Amniotic stem cell (primary cell): ENCODE results near the gene FOXP1.

Source experiments
- DNase-seq: peaks from one replicate; lab custom pipeline; 2025; lab: John Stamatoyannopoulos, UW

FOXP1 gene

DNA sequence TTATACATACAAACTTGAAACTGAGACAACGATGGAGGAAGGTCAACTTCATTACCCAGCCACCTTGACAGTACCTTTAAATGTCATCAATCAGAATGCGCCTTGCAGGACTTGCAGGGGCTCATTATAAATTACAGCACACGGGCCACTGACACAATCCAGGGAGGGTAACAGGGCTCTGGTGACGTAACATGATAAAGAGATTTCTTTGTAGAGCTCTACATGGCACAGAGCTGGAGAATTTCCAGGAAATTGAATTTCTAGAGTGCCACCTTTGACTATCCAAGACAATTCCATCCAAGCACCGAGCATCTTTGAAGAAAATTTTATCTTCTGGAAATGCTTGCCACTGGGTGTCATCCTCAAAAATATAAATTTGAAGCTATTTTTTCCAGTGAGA is 486.0 kb downstream of the FOXP1 start:
- no peak for DNase-seq

DNA sequence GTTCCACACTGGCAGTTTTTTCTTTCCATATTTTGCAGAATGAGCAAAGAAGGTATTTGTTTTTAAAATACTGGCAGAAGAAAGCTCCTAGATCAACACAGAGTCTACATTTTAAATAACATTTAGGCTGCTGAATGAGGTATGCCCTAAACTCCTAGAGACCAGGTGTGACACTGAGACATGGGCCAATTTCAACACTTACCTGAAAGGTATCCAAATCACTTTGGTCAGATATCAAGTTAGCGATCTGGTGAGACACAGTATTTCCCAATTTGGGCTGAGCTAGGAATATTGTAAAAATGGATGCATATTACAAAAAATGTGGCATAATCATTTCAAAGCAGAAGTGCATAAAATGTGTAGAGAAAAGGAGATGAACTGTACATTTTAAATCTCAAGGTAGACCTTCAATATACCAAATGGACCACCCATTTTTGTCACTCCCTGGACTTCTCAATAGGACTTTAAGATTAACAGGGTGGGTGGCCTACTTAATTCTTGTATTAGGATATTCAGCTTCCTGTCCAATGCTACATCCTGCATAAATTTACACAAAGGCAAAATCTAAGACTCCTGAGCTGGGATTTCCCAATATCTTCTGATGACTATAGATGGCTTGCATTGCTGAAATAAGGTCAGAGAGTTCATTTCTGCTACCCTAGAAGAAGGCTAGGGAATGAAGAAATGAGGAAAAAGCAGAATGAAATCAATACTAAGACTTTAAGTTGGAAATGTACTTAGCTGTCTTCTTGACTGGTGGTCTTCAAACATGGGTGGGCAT is 487.8 kb downstream of the FOXP1 start:
- no peak for DNase-seq

DNA sequence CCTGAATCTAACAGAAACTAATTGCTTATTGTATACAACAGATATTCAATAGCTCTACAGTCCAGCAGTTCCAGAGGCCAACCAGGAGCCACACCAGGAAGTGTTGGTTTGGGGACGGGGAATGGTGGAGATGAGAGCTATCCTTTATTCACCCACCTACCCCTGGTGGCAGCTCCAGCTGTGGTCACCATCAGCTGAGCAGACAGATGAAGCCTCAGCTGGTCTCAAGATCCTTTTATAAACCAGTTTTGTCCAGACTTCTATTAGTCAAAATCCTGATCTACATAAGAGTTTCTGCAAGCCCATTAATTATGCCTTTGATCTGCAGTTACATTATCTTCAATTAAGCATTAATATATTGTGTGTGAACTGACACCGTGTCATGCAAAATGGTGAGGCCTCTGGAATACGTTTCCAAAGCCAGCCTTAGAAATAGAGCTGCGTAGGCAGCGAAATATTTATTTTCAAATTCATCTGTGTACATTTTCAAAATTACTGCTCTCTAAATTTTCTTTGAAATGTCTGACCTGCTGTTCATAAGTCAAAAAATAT is 488.8 kb downstream of the FOXP1 start:
- DNase-seq: no peak

DNA sequence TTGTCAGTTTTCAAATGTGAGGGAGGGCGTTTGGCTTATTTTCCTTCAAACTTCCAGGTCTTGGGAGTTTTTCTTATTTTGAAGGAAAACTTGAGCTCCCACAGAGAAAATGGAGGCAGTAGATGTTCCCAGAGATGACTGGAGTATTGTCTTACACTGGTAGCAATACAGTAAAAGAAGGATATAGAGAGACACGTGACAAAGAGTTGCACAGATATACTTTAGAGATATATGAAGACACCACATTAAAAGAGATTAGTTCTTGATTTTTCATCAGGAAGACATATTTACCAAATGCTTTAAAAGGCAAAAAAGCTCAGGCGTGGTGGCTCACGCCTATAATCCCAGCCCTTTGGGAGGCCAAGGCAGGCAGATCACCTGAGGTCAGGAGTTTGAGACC is 490.9 kb downstream of the FOXP1 start:
- DNase-seq: no peak

DNA sequence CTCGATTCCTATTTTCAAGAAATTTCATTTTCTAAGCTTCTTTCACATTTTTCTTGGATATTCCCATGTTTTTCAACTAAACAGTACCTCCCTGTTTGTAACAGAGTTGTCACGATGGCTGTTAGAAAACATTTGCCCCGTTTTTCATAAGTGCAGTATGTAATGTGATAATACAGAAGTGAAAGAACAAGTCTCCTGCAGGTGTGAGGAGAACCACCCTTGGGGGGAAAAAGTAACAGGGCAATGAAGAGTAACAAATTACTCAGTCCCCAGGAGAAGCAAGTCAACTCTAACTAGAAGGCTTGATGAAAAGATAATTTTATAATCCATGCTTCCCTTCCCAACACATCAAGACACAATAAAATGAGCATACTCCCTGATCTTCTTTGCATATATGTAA is 493.3 kb downstream of the FOXP1 start:
- DNase-seq: no peak

DNA sequence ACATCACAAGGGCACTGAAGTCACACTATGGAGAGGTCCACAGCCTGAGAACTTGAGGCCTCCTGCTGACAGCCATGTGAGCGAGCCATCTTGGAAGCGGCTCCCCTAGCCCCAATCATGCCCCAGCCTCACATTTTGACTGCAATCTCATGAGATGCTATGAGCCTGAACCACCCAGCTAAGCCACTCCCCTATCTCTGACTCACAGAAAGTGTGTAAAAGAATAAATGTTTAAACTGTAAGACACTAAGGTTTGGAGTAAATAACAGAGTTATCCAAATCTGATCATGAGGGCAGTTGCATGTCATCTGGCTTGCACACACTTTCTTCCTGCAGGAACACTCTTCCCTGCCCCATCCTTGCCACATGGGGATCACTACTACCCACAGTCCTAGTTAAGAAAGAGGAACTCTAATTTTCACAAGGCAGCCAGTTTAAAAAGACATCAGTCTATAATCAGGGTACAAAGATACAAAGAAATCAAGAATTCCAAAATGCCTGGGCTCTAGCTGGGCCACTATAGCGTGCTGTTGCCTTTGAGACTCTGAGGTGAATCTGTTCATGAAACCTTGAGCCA is 494.2 kb downstream of the FOXP1 start:
- DNase-seq: no peak

DNA sequence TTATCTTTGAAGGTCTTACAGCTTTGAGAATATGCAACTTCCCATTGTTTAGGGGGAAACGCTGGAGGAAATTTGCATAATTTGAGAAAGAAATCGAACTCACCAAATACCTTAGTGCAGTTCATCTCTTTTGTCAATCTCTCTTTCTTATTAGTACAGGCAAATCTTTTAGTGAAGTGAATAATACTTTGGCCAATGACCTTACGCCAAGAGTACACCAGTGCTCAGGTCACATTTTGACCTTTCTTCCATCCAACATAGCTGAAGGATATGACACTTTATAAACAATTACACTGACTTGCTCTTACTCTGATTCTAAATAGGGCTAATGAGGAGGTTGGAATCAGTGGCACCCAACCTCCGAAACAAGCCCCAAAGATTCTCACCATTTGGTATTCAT is 494.8 kb downstream of the FOXP1 start:
- DNase-seq: no peak

DNA sequence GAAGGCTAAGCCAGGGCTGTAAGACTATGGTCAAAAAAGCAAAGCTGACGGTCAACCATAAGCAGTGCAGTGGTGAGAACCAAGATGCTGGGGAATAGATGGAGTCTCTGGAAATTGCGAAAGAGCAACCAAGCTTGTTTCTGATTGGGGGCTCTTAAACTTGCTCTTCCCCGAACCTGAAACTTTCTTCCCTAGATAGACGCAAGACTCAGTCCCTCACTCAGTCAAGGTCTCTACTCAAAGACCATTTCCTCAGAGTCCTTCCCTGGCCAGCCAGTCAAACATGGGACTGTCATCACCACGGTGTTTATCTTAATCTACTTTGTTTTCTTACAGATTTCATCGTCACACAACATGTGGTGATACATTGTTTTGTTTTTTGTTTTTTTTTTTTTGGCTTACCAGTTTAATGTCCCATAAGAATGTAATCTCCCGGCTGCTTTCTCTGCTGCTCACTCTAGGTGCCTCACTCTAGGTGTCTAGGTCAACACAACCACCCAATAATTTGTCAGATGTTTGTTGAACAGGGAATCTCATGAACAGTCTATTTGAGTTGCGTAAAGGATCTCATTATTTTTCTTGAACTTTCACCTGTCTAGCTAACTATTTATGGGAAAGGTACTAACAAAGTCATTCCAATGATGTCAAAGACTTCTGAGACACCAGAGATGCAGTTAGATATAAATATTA is 495.4 kb downstream of the FOXP1 start:
- no peak for DNase-seq

DNA sequence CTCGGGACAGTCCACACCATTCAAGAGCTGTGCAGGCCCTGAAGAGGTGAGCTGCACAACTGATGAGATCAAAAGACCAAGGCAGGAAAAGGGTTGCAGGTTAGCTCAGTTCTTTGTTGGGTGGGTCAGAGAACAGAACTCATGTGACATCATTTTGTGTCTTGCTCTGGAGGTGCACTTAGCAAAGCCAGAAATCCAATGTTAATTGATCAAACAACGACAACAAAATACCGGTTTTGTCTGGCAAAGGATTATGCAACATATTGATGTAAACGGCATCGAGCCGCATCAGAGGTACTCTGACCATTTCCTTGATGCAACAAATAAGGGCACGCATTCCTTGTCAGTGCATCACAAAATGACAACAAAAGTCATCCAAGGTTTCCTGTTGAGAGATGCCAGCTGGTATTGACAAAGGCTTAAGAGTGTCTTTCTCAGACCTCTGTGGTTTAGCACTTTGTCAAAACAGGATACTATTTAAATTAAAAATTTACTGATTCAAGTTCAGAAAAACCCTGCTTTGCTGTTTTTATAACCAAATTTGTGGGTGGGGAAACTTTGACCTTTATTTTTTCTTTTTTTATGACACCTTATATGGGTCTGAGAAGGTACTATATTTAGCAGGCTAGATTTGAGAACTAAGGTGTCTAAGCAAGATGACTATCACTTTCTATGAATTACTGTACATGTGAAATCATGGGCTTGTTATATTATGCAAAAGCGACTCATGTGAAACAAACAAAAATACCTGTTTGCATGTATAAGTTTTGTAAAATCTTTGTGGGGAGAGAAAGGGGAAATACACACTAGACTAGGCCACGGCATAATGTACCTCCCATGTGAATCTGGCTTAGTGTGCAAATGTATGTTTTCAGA is 496.1 kb downstream of the FOXP1 start:
- no peak for DNase-seq

DNA sequence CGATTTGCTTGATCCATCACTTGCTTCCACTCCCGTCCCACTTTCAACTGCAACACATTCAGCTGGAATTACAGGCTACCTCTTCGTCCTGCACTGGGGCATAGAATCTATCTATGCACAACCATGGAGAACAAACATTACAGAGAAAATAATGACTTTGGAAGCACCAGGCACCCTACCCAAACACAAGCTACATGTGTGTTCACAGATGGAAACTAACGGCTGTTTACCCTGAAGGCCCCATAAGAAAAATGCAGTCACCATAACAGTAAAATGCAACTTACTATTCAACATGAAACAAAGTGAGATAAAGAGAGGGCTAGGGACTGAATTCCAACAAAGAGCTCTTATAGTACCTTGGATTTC is 496.8 kb downstream of the FOXP1 start:
- DNase-seq: no peak

DNA sequence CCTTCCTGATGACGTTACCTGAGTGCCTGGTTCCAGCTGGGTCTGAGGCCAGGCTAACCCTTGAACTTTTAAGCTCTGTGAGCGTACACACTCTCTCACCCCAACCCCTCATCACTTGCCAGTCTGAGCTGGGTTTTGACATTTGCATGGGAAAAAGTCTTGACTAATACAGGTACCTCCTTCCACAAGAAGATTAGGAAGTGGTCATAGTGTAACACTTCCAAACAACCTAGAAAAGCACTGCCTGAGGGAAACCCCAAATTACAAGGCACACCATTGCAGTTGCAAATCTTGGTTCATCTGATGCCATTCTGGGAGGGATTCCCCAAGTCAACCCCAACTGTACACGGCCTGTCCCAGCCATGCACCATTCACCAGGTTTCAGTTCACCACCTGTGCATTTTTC is 499.8 kb downstream of the FOXP1 start:
- DNase-seq: no peak

DNA sequence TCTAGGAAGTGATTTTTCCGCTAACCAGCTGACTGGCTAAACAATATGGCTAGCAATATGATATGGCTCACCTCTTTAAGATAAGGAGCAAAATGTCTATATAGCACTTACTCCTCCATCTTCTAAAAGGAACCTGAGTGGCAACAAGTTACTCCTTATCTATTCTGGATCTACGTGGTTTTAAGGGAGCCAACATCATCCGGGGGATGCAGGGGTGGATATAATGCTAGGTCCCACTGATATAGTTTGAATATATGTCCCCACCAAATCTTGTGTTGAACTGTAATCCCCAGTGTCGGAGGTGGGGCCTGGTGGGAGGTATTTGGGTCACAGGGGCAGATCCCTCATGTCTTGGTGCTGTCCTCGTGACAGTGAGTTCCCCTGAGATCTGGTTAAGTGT is 500.7 kb downstream of the FOXP1 start:
- DNase-seq: no peak

DNA sequence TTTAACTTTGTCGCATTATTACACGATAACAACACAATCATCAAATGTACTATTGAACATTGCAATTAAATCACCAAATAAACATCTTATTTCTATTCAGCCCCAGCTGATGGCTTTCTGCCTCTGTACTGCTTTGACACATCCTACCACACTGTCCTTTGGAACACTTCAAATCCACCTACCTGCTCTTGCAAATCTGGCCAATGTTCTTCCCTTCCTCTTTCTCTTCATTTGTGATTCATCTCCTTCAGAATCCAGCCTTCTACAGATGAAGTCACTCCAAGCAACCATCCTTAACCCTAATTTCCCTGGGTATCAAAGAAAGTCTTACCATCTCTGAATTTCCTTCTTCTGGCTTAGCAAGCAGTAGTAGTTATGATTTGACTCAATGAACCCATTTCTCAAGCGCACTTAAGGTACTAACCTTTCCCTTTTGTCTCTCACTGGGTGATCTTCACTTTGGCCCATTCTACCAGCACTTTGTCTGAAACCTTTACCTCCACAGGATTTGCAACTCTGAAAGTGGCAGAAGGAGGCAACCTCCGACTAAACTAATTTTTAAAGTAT is 502.9 kb downstream of the FOXP1 start:
- DNase-seq: no peak

DNA sequence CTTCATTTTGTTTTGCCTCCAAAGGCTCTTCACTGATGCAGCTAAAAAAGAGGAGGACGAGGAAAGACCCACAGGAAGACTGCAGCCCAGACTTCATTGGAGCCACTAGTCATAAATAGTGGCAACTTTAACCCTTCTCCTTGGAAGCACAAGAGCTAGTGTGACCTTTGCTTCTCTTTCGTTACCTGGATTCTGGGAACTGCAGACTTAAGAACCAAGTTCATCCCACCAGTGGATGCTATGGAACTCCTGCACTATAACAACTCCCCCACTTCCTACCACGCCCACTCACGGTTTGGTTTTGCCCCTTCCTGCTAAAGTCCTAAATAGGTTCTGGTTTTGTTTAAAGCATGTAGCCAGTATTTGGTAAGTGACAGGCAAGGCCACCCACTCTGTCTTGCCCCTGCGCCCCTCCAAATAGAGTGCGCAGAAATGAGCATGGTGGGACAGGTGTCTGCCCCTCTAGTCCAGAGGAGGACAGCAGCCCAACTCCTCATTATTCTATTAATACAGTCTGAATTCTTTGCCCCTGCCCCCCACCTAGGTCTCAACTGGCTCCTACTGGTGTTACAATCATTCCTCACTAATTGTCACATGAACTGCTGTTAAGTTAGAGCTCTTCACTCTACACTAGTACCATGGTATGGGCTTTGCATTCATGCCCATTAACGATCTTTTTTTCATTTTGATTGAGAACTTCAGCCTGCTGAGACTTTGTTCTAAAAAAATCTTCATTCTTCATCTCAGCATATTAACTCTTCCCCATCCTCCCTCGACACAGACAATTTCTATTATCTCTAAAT is 504.6 kb downstream of the FOXP1 start:
- no peak for DNase-seq

DNA sequence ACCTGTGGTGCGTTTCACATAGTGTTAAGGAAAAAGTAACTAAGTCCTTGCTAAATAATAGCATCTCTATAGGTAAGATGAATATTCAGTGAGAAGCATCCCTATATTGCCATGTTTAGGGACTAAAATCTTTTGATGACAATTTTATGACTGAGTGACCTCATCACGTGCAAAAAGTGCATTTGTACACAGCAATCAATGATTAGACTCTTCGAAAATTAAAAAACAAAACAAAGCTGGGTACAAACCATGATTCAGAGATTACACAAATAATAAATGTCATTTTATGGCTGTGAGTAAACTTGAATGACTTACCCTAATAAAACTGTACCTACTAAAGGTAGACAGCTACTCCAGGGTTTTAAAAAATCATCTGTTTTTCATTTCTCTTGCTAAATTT is 505.3 kb downstream of the FOXP1 start:
- DNase-seq: no peak

DNA sequence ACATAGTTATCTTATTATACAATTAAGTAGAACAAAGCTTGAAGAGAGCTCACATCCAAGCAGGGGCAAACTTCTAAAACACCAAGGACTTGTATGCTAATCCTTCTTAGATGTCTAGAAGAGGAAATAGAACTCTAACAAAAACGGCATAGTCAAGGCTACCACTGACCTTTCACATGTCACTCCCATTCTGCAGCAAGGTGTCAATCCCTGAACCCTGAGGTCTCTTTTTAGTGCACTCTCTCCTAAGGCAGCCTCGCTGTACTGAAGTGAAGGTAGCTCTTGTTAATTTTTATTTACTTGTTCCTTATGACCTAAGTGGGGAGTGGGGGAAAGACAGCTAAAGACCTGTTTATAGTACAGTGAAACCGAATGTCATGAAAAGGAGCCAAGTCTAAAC is 506.5 kb downstream of the FOXP1 start:
- no peak for DNase-seq

DNA sequence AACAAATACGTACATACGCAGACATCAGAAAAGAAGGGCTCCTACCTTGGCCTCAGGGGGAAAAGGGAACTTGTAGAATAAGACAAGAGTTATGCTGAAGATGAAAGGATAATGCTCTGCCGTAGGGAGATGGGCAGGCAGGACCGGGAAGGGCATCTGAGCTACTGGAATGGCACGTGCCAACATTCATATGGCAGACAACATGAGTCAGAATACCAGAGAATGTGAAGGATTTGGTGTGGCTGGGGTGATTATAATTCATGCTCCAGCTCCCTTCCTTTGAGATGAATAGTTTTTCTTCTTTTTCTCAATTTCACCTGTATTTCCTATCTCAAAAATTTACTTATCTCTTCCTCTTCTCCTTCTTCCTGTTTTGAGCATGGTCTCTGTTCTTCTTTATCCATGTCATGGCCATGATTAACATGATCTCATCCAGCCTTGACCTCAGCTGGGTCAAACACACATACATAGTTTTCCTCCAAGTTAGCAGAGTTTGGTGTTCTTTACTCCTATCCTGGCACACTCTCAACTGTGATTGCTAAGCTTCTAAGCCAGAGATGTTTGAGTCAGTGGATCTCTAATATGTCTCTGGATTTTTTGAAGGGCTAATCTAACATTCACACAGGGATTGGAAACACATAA is 507.0 kb downstream of the FOXP1 start:
- DNase-seq: no peak

DNA sequence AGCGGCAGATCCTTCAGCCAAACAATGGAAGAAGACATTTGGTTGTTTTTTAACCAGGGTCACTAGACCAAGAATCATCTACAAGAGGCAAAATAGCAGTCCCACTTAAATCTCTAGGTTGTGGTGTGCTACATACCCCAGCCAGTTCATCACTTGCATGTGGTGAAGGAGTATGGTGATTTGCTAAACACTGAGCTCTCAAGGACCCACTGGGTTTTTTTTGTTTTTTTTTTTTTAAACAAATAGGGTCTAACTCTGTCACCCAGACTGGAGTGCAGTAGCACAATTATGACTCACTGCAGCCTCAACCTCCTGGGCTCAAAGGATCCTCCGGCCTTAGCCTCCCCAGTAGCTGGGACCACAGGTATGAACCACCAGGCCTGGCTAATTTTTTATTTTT is 508.0 kb downstream of the FOXP1 start:
- no peak for DNase-seq

DNA sequence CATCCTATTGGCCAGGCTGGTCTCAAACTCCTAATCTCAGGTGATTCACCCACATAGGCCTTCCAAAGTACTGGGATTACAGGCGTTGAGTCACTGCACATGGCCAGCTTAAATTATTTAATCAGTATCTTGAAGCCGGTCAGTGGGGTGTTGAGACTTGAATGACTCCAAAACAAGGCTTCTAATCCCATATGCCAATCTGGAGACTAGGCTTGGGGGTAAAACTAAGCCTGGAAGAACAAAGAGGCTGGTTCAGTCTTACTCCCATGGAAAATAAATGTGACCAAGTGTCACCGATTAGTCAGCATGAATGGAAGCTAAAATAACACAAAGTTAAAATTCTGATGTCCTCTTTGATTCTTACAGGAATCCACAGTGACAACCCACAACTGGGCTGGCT is 509.1 kb downstream of the FOXP1 start:
- no peak for DNase-seq

DNA sequence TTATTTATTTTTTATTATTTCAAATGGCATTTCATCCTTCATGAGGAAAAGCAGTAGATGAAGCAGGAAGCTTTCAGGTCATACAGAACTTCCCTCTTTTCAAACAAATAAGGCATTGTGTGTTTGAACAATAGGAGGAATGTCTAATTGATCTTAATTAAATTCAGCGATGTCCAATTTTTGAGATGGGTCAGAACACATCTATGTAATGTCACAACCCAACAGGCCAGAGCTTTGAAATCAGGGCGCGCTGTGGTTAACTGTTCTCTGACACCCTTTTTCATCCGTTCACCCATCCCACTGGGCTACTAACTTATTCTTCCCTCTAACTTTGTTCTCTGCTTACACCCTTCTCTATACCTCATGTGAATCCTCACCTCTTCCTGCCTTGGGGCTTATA is 510.5 kb downstream of the FOXP1 start:
- no peak for DNase-seq

DNA sequence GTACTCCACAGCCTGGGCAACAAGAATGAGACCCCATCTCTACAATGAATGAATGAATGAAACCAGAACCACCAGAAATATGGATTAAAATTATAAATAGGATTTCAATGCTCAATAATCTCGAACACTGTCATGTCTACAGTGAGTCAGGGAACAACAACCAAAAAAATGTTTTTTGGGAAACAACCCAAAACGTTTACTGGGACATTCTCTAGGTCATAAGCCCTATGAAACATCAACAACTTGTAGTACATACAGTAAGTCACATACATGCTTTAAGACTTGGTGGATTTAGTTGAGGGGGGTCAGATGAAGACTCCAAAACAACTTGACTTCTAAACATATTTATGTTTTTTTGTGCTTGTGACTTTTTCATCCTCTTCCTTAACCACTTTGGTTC is 511.2 kb downstream of the FOXP1 start:
- DNase-seq: no peak
